ENCODE results near the gene CNTN4. TPM values are rescaled to one million over a fixed set of nuclear protein-coding genes. Genes with fewer than 3 reads are reported as not detected.

The CNTN4 gene
- total RNA-seq, 1 experiment from 2014 or later = 1.6 TPM

DNA sequence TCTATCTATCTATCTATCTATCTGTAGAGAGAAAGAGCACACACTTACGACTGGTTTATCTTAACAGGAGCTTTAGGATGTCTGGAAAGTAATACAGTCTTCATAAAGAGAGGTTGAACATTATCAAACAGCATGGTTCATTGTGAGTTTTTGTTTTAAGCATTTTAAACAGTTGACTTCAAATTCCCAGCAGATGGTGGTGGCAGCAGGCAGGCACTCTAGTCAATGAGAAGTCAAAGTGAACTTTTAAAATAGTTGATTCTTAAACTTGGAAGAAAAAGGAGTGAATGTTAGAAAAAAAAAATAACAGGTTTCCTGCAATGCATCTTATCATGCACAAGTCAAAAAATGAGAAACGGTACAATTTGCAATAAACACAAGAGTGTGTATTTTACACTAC, 578.8 kb downstream of the CNTN4 start:
- no peak overlapping the region for H3K56ac ChIP-seq (ENCODE audit: insufficient read length, low read depth, low read length)
- no peak overlapping the region for H3K27ac Mint-ChIP-seq
- no peak overlapping the region for H3K4ac ChIP-seq (ENCODE audit: low read depth, low read length)
- no peaks in the 10 kb centered on the region for H3K79me2 ChIP-seq (ENCODE audit: insufficient read depth, low read length)
- H2BK15ac ChIP-seq (ENCODE audit: low read depth, low read length) = no peak overlapping the region
- H3K4me2 ChIP-seq (ENCODE audit: insufficient read depth, insufficient read length, low read length) = no peak overlapping the region
- no peak overlapping the region for H2BK120ac ChIP-seq (ENCODE audit: low read depth, low read length, poor library complexity, severe bottlenecking)
- no peak overlapping the region for H4K8ac ChIP-seq (replicated peaks; ENCODE audit: insufficient read length, low read depth, low read length)
- no peaks in the 10 kb centered on the region for H3K27me3 Mint-ChIP-seq (ENCODE audit: low read depth)
- H3K27me3 ChIP-seq (ENCODE audit: insufficient read depth, low read length) = no peaks in the 10 kb centered on the region
- H3K23ac ChIP-seq (ENCODE audit: insufficient read length, low read depth, low read length) = no peak overlapping the region
- no peak overlapping the region for H3K27ac ChIP-seq (ENCODE audit: insufficient read length, low read depth, low read length)
- H3K9me3 Mint-ChIP-seq = peaks cover 6 to 7% of the 10 kb centered on the region in 2 experiments
- H3K36me3 Mint-ChIP-seq (ENCODE audit: insufficient read depth in 1 of 3, low read depth in 3 of 3) = peaks cover under 1 to 9% (median under 1%) of the 10 kb centered on the region in 3 experiments; a peak in 5 of 7 replicates
- no peak overlapping the region for H2AFZ ChIP-seq (ENCODE audit: low read length)
- no peak overlapping the region for H2BK12ac ChIP-seq (ENCODE audit: insufficient read length, low read depth, low read length)
- no peak for DNase-seq
- no peaks in the 10 kb centered on the region for H3K9me3 ChIP-seq (ENCODE audit: control insufficient read depth, low read depth, low read length)
- H4K20me1 ChIP-seq (ENCODE audit: control insufficient read depth, insufficient read depth, insufficient read length) = no peaks in the 10 kb centered on the region
- H4K5ac ChIP-seq (ENCODE audit: insufficient read length, low read depth, low read length) = no peak overlapping the region
- WGBS (ENCODE audit: extremely low coverage, insufficient read length, low lambda C conversion rate) = no CpG with 5 or more reads among the region's 2 CpGs
- no peak overlapping the region for H3K18ac ChIP-seq (ENCODE audit: insufficient read length, low read depth, low read length)
- no peak overlapping the region for H3T11ph ChIP-seq (ENCODE audit: low read length)
- no peaks in the 10 kb centered on the region for H3K4me1 Mint-ChIP-seq
- no peak overlapping the region for H4K91ac ChIP-seq (ENCODE audit: insufficient read length, low read depth, low read length)
- H3K4me3 Mint-ChIP-seq = no peak overlapping the region
- no peak overlapping the region for H2BK20ac ChIP-seq (ENCODE audit: low read depth, low read length, poor library complexity, severe bottlenecking)
- no peaks in the 10 kb centered on the region for H3K23me2 ChIP-seq (ENCODE audit: insufficient read length, low read depth, low read length, poor library complexity, severe bottlenecking)
- H2BK5ac ChIP-seq (ENCODE audit: insufficient read length, low read length) = no peak overlapping the region
- H2AK5ac ChIP-seq (ENCODE audit: insufficient read length, low read length) = no peak overlapping the region
- TF ChIP-seq, protein P1, sequence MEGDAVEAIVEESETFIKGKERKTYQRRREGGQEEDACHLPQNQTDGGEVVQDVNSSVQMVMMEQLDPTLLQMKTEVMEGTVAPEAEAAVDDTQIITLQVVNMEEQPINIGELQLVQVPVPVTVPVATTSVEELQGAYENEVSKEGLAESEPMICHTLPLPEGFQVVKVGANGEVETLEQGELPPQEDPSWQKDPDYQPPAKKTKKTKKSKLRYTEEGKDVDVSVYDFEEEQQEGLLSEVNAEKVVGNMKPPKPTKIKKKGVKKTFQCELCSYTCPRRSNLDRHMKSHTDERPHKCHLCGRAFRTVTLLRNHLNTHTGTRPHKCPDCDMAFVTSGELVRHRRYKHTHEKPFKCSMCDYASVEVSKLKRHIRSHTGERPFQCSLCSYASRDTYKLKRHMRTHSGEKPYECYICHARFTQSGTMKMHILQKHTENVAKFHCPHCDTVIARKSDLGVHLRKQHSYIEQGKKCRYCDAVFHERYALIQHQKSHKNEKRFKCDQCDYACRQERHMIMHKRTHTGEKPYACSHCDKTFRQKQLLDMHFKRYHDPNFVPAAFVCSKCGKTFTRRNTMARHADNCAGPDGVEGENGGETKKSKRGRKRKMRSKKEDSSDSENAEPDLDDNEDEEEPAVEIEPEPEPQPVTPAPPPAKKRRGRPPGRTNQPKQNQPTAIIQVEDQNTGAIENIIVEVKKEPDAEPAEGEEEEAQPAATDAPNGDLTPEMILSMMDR (conservative IDR thresholded peaks at IDR 0.05) = no peak
- no peak overlapping the region for H3K9ac ChIP-seq (ENCODE audit: extremely low read depth, insufficient read length, low read length)
- no peaks in the 10 kb centered on the region for H3K4me1 ChIP-seq (ENCODE audit: insufficient read depth, low read length)
- H3K14ac ChIP-seq (ENCODE audit: insufficient read depth, low read length) = no peak overlapping the region
- no peaks in the 10 kb centered on the region for H3K79me1 ChIP-seq (ENCODE audit: insufficient read depth, low read depth, low read length, poor library complexity, severe bottlenecking)

Data from H9 (cell line).